Liver (tissue), 3 donors: ENCODE measurements around the gene KLK2.

ENCODE experiments used
- GABPA ChIP-seq, 2 donors: IDR thresholded peaks in 1 of 2; conservative IDR thresholded peaks in 1 of 2; 2 replicates each; pipeline ENCODE4 v1.6.1; 2016; ENCODE audit warnings: antibody characterized with exemption in 2 of 2, mild to moderate bottlenecking in 1 of 2, moderate library complexity in 1 of 2
- HNF4G ChIP-seq: IDR thresholded peaks from 2 replicates; pipeline ENCODE4 v1.6.1; 2016; ENCODE audit warnings: antibody characterized with exemption
- JUND ChIP-seq, 2 donors: IDR thresholded peaks; 2 replicates each; pipeline ENCODE4 v1.6.1; 2016; ENCODE audit warnings: antibody characterized with exemption in 2 of 2
- SP1 ChIP-seq: IDR thresholded peaks from 2 replicates; pipeline ENCODE4 v1.6.1; 2018; ENCODE audit warnings: antibody characterized with exemption, mild to moderate bottlenecking
- TF ChIP-seq, protein P1 (sequence below): fragments of 150-350 bp; IDR thresholded peaks from 2 replicates; pipeline ENCODE4 v1.5.1; 2017; ENCODE audit warnings: improper control_type of control experiment, low read depth, low read length; ENCODE audit not compliant: missing input control
- TF ChIP-seq, protein P2 (sequence below): IDR thresholded peaks from 2 replicates; pipeline ENCODE4 v1.6.1; 2016; ENCODE audit warnings: antibody characterized with exemption
- donor health status: healthy.
- donor health status: healthy.

DNA sequence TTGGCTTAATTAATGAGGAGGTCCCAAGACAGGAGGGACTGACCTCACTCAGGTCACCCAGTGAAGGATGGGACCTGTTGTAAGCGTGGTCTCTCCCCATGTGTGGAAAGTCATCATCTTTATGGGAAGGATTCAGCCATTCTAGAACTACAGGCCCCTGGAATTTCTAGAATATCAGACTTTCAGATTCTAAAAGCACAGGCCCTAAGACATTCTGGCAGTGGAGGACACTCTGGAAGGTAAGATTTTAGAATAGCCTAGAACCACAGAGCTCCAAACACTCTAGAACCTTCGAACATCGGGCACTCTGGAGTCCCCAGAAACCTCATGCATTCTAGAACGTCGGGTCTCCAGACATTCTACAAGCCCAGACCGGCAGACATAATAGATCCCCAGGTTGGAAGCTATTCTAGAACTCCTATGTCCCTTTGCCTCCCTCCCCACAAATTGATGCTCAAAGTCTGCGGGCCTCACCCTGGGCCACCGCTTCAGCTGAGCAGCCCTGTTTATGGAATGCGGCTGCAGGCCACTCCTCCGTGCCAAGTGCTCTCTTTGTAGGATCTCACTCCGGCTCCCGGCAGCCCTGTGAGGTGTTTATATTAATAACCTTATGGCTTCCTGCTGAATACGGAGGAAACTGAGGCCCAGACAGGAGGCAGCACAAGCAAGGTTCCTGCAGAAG, 38.0 kb upstream of the KLK2 start:
- TF ChIP-seq, protein P1, sequence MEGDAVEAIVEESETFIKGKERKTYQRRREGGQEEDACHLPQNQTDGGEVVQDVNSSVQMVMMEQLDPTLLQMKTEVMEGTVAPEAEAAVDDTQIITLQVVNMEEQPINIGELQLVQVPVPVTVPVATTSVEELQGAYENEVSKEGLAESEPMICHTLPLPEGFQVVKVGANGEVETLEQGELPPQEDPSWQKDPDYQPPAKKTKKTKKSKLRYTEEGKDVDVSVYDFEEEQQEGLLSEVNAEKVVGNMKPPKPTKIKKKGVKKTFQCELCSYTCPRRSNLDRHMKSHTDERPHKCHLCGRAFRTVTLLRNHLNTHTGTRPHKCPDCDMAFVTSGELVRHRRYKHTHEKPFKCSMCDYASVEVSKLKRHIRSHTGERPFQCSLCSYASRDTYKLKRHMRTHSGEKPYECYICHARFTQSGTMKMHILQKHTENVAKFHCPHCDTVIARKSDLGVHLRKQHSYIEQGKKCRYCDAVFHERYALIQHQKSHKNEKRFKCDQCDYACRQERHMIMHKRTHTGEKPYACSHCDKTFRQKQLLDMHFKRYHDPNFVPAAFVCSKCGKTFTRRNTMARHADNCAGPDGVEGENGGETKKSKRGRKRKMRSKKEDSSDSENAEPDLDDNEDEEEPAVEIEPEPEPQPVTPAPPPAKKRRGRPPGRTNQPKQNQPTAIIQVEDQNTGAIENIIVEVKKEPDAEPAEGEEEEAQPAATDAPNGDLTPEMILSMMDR, result no peak
- TF ChIP-seq SP1, result no peak
- TF ChIP-seq, protein P2, sequence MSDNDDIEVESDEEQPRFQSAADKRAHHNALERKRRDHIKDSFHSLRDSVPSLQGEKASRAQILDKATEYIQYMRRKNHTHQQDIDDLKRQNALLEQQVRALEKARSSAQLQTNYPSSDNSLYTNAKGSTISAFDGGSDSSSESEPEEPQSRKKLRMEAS, result no peak
- TF ChIP-seq GABPA (IDR thresholded peaks at IDR 0.05 in 1 of 2, conservative IDR thresholded peaks at IDR 0.05 in 1 of 2), result no peak
- no peak for TF ChIP-seq JUND (IDR thresholded peaks at IDR 0.05)
- no peak for TF ChIP-seq HNF4G
